Esophagus muscularis mucosa (tissue), 3 donors: Measurements from ENCODE around the gene SLC7A14.

Experiments
- POLR2A ChIP-seq: fragments of 450-650 bp; IDR thresholded peaks from one replicate; pipeline ENCODE4 v1.6.1; 2017; ENCODE audit warnings: antibody characterized with exemption, moderate library complexity, mild to moderate bottlenecking, low read depth
- POLR2AphosphoS5 ChIP-seq, 2 donors: sonication (generic); formaldehyde crosslinking; IDR thresholded peaks; one replicate each; pipeline ENCODE4 v1.6.1; 2017; ENCODE audit warnings: antibody characterized with exemption in 2 of 2
- TF ChIP-seq, protein P1 (sequence below), 3 experiments: fragments of 200-600 bp in 2 of 3; fragments of 450-650 bp in 1 of 3; sonication (generic) in 2 of 3; IDR thresholded peaks; one replicate each; pipeline ENCODE4 v1.5.1; 2017 to 2019; ENCODE audit warnings: antibody characterized with exemption in 3 of 3, mild to moderate bottlenecking in 2 of 3, moderate library complexity in 1 of 3

DNA sequence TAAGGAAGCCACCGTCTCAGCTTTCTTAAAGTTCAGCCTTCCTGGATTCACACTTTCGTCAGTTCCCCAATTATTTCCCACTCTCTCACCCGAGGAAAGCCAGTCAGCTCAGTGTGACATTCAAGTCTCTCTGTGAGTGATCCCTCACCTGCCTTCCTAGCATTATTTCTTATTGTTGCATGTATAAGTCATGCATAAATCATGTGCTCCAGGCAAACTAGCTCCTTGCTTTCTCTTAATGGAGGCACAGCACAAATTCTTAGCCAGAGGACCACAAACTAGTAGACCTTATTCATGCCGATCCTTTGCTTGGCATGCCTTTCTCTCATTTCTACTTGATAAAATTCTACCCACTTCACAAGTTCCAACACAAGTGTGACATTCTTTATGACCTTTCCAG, 122.9 kb downstream of the SLC7A14 start:
- TF ChIP-seq, protein P1, sequence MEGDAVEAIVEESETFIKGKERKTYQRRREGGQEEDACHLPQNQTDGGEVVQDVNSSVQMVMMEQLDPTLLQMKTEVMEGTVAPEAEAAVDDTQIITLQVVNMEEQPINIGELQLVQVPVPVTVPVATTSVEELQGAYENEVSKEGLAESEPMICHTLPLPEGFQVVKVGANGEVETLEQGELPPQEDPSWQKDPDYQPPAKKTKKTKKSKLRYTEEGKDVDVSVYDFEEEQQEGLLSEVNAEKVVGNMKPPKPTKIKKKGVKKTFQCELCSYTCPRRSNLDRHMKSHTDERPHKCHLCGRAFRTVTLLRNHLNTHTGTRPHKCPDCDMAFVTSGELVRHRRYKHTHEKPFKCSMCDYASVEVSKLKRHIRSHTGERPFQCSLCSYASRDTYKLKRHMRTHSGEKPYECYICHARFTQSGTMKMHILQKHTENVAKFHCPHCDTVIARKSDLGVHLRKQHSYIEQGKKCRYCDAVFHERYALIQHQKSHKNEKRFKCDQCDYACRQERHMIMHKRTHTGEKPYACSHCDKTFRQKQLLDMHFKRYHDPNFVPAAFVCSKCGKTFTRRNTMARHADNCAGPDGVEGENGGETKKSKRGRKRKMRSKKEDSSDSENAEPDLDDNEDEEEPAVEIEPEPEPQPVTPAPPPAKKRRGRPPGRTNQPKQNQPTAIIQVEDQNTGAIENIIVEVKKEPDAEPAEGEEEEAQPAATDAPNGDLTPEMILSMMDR (IDR thresholded peaks at IDR 0.05): no peak
- TF ChIP-seq POLR2AphosphoS5 (IDR thresholded peaks at IDR 0.05) (no peak), POLR2A (no peak)
